ENCODE data around the gene GSDMA.

GSDMA gene

DNA sequence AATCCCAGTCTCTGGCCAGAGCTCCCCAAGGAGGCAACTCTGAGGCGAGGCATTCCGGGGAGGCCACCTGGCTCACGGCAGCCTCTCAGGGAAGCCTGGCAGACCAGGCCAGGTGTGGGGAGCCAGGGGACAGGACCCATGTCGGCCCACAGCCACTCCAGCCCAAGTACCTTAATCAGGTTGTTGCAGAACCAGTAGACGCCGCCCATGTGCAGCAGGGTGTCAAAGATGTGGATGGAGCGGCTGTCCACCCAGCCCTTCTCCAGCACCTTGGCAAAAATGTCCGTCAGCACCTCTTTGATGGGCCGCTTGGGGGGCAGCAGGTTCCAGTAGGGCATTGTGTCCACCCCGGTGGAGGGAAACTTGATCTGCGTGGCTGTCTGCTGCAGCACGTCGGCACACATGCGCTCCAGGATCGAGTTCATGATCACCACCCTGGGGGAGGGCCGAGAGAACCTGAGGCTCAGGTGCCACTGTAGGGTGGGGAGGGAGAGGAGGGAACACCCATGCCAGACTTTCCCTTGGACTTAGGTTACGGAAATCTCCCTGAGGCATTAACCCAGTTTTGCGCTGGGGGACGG is 60.2 kb downstream of the GSDMA start:
- no peak for DNase-seq (ENCODE audit: low read depth)

DNA sequence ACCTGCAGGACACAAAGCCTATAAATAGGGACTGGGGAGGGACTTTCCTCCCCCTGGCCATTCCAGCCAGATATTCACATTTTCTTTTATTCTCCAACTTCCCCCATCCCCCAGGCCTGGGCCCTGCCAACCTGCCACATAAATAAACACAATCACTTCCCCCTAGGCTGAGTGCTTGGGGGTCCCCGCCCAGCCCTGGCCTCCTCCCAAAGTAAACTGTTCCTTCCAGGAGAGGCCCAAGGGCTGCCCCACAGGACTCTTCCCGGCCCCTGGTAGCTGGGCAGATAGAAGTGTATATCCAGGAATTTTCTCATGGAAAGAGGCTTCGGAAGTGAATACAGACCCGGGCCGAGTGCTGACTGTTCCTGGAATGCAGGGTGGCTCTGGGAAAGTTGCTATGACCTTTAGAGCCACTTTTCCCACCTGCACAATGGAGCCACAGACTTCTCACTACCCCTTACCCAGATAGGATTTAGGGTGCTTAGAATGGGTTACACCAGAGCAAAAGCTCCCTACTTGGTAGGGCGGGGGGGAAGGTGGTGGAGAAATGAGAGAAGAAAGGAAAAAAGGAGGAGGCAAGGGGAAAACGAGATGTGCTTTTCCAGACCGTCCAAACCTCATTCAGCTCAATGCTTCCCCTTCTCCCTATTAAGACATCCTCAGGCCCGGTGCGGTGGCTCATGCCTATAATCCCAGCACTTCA is 60.9 kb downstream of the GSDMA start:
- no peak for DNase-seq (ENCODE audit: low read depth)

DNA sequence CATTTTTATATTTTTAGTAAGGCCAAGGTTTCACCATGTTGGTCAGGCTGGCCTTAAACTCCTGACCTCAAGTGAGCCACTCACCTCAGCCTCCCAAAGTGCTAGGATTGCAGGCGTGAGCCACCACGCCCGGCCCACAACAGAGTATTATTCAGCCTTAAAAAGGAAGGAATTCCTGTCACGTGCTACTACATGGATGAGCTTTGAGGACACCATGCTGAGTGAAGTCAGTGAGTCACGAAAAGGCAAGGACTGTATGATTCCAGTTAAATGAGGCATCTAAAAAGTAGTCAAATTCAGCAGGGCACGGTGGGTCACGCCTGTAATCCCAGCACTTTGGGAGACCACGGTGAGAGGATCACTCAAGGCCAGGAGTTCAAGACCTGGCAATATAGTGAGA is 62.1 kb downstream of the GSDMA start:
- DNase-seq (ENCODE audit: low read depth): no peak

DNA sequence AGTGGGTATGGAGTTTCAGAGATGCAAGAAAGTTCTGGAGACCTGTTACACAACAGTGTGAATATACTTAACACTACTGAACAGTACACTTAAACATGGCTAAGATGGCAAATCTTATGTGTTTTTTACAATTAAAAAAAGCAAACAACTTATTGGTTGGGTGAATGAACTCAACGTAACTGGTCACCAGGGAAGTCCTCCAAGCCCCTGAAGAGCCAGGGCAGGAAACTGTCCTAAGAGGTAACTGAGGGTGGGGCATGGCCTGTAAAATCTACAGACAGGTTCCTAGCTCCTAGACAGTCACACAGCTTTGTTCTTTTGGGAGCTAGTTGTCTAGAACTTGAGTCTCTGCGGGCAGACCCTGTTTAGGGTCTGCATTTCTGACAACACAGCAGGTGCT is 62.8 kb downstream of the GSDMA start:
- no peak for DNase-seq (ENCODE audit: low read depth)

DNA sequence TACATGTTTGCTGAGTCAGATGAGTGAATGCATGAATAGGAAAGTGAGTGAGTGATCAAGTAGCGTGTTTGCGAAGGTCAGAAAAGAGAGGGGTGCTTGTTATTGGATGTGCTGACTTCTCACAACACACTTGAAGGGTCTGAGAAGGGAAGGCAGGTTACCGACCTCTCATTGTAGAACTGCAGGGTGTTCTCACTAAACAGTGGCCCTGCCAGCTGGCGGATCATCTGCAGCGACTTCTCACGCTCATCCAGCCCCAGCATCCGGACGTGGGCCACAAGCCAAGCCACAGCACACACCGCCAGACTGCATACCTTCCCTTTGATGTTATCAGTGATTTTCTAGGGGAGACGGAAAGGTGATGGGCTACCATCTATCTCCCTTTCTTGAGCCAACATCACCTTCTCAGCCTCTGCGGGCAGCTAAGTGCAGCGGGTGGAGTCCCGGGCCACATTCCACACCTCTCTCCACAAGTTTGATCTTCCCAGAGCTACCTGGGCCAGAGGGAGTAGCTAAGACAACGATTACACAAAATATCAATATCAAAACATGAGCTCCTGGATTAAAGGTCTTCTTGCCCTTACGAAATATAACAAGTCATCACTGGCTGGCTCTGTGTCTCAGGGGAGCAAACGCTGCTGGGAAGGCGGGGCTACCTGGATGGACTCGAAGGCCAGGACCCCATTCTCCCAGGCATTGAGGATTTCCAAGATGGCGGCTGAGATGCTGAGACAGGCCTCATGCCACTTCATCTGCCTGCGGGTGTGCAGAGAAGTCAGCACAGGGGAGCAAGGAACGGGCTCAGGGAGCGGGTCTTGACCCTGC is 63.4 kb downstream of the GSDMA start:
- no peak for DNase-seq (ENCODE audit: low read depth)

DNA sequence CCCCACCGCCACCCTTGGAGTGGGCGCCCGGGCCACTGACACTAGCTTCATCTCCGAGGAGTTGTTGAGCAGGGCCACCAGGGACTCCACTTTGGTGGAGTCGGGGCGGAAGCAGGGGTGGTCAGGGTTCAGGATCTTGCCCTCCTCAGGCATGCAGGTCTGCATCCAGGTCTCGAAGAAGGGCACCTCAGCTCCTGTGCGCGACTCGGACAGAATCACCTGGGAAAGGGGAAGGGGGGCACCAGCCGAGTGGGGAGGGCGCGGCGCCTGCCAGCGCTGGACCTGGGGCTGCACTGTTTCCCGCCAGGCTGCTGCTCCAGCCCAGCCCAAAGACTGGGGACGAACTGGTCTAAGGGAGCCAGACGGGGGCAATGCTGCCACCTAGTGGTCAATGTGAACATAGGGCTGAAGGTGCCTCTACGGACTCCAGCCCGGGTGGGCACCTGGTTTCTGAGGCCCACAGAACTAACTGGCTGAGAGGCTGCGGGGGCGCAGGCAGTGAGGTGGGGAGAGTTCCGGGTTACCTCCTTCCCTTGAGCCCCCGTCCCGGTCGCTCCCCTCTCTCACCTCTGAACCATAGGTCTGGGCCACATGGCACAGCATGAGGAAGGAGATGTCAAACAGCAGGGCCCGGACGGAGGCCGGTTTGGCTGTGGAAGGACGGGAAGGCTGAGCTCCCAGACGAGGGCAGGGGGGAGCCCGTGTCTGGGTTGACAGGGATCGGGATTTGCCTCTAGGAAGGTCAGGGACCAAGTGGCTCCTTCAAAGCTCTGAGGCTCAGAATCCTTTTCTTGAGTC is 64.2 kb downstream of the GSDMA start:
- peak; percentile 62 for DNase-seq (ENCODE audit: low read depth)

Measured in stimulated activated CD8-positive, alpha-beta memory T cell treated with anti-CD3 and anti-CD28 coated beads, Interleukin-4, amount 100 ng/mL, for 24 hours (primary cell).